ENCODE data around the gene KCNT1.

DNA sequence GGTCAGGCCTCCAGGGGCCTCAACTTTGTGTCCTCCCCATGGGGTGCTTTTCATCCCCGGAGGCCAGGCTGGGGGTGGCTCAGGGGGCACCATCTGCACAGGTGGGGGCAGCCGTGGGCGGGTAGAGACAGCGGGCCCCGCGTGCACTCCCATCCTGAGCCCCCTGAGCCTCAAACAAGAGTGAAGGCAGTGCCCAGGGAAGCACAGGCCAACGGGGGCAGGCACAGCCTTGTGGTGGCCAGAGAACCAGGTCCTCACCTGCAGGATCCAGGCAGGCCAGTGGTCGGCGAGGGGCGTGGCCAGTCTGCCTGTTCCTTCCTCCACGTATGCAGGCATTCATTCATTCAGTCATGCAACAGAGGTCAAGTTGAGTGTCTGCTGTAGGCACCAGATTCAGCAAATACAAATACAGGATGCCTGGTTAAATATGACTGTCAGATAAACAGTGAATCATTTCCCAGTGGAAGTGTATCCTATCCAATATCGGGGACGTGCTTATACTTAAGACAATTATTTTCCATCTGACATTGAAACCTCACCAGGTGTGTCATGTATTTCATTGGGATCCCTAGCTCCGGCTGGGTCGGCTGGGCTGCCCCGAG, 22.3 kb downstream of the KCNT1 start:
- no peak for TF ChIP-seq POLR2A (IDR thresholded peaks at IDR 0.05)
- TF ChIP-seq, protein P1, sequence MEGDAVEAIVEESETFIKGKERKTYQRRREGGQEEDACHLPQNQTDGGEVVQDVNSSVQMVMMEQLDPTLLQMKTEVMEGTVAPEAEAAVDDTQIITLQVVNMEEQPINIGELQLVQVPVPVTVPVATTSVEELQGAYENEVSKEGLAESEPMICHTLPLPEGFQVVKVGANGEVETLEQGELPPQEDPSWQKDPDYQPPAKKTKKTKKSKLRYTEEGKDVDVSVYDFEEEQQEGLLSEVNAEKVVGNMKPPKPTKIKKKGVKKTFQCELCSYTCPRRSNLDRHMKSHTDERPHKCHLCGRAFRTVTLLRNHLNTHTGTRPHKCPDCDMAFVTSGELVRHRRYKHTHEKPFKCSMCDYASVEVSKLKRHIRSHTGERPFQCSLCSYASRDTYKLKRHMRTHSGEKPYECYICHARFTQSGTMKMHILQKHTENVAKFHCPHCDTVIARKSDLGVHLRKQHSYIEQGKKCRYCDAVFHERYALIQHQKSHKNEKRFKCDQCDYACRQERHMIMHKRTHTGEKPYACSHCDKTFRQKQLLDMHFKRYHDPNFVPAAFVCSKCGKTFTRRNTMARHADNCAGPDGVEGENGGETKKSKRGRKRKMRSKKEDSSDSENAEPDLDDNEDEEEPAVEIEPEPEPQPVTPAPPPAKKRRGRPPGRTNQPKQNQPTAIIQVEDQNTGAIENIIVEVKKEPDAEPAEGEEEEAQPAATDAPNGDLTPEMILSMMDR (IDR thresholded peaks at IDR 0.05), result no peak
